ENCODE data around the gene MIF.
"Not testable (repeated sequence)": the region's sequence is repeated elsewhere in the genome, so short reads cannot be mapped to it uniquely, and the experiment has no call there.

The MIF gene

DNA sequence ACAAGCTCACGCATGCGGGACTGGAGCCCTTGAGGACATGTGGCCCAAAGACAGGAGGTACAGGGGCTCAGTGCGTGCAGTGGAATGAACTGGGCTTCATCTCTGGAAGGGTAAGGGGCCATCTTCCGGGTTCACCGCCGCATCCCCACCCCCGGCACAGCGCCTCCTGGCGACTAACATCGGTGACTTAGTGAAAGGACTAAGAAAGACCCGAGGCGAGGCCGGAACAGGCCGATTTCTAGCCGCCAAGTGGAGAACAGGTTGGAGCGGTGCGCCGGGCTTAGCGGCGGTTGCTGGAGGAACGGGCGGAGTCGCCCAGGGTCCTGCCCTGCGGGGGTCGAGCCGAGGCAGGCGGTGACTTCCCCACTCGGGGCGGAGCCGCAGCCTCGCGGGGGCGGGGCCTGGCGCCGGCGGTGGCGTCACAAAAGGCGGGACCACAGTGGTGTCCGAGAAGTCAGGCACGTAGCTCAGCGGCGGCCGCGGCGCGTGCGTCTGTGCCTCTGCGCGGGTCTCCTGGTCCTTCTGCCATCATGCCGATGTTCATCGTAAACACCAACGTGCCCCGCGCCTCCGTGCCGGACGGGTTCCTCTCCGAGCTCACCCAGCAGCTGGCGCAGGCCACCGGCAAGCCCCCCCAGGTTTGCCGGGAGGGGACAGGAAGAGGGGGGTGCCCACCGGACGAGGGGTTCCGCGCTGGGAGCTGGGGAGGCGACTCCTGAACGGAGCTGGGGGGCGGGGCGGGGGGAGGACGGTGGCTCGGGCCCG, at the start of gene MIF:
Gene MIF (plus strand): TSS at position 439 of the 765 bp plus-strand sequence. CDS start 92 bp downstream, at position 531.
- peak; percentile 95 to 97 for DNase-seq (ENCODE audit: low read depth in 2 of 2)

DNA sequence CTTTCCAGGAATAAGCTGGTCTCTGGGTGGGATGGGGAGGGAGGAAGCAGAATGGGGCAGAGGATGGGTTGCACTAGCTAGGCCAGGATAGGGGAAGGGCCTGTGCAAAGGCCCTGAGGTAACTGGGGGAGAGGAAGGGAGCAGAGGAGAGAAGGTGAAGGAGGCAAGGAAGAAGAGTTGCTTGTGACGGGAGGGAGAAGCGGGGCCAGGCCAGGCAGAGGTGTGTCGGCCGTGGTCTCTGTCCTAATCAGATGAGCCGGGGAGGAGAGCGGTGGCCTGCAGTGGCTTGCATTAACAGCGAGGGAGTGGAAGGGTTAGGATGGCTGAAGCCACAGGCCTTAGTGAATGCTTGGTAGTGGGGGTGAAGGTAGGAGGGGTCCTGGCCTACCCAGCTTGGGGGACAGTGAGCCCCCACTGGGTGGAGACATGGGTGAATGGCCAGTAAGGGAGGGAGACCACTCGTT, 49.4 kb upstream of the MIF start:
- no peak for DNase-seq (ENCODE audit: low read depth in 2 of 2)

DNA sequence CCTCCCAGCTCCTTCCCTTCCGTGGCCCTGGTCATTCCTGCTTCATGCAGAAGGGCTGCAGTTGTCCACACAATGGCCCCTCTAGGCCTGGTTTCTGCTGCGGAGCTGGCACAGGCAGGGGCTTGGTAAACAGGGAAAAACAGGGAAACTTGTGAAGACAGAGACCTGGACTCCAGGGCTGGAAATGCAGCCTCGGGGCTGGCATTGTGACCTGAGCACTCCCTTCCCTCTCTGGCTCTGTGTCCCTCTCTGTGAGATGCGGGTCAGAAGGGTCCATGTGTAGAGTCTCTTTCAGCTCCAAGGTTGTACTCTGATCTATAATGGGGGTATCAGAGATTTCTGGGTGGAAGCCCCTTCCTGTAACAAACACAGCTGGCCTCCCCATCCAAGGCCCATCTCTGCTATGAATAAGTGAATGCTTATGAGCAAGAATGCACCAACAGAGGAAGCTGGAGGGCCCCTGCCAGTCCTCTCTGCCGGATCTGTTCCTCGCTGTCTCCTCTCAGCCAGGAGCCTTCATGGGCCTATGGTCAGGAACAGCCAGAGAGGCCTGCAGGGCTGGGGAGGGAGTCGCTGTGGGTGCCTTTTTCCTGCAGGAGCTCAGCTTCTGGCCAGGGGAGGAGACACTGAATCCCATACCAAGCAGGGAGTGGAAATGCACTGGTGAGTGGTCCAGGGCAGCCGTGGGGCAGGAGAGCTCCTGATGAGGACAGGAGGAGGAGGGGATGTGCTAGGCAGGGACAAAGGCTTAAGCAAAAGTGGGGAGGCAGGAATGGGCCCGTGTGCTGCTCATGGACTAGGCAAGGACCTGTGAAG, 48.7 kb upstream of the MIF start:
- no peak for DNase-seq (ENCODE audit: low read depth in 2 of 2)

DNA sequence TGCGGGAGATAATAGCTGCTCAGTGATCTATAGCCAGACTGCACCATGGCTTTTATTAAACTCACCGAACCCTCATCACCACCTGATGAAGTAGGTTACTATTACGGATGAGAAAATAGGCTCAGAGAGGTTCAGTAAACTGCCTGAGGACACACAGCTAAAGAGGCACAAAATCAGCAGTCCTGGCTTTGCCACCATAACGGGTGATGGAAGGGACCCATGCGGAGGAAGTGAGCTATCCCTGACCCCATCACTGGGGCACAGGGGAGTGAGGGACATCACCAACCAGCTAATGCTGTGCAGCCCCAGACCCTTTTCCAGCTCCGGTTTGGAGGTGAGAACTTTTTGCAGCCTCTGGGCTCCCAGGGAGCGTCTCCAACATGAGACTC, 48.1 kb upstream of the MIF start:
- DNase-seq (ENCODE audit: low read depth in 2 of 2) = no peak

DNA sequence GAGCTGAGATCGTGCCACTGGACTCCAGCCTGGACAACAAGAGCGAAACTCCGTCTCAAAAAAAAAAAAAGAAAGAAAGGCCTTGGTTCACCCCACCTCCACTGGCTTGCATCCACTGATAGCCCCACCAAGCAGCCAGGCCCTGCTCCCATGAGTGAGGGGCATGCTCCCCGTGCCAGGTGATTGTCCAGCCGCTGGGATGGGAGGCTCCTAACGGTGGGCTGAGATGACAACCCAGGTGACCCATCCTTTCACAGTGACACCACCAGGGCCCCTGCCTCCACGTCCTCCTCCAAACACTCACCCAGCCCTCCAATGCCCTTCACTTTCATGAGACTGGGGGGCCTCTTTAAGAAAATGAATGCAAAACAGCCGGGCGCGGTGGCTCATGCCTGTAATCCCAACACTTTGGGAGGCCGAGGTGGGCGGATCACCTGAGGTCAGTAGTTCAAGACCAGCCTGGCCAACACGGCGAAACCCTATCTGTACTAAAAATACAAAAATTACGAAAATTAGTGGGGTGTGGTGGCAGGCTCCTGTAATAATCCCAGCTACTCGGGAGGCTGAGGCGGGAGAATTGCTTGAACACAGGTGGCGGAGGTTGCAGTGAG, 46.8 kb upstream of the MIF start:
- no peak for DNase-seq (ENCODE audit: low read depth in 2 of 2)

DNA sequence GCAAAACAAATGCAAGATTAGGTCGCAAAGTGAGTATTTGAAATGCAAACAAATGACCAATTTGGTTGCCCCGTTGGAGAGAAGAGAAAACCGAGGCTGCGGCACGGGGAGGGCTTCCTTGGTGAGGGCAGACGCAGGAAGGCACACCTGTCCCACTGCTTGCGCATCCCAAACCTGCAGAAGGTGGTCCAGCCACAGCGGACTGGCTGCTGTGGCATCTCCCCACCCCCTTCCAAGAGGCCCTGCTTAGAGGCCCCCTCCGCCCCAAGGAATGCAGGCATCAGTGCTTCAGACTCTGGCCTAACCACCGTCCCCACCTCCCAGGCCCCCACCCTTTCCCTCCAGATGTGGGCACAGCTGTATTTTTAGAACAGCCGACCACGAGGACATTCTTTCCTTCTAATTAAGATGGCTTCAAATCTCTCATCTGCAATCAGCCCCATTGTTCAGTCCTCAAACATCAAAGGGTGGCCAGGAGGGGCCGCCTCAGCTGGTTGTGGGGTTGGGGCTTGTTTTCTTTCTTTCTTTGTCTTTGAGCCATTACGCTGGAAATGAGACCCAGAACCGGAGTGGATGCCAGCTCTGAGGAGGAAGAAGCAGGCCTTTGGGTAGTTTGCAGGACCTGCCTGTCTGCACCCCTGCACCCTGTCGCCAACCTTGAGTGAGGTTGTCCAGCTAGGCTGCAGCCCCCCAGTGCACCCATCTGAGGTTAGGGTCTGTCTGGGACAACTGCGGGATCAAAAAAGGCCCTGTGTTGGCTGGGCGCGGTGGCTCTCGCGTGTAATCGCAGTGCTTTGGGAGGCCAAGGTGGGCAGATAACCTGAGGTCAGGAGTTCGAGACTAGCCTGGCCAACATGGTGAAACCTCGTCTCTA, 46.0 kb upstream of the MIF start:
- no peak for DNase-seq (ENCODE audit: low read depth in 2 of 2)

DNA sequence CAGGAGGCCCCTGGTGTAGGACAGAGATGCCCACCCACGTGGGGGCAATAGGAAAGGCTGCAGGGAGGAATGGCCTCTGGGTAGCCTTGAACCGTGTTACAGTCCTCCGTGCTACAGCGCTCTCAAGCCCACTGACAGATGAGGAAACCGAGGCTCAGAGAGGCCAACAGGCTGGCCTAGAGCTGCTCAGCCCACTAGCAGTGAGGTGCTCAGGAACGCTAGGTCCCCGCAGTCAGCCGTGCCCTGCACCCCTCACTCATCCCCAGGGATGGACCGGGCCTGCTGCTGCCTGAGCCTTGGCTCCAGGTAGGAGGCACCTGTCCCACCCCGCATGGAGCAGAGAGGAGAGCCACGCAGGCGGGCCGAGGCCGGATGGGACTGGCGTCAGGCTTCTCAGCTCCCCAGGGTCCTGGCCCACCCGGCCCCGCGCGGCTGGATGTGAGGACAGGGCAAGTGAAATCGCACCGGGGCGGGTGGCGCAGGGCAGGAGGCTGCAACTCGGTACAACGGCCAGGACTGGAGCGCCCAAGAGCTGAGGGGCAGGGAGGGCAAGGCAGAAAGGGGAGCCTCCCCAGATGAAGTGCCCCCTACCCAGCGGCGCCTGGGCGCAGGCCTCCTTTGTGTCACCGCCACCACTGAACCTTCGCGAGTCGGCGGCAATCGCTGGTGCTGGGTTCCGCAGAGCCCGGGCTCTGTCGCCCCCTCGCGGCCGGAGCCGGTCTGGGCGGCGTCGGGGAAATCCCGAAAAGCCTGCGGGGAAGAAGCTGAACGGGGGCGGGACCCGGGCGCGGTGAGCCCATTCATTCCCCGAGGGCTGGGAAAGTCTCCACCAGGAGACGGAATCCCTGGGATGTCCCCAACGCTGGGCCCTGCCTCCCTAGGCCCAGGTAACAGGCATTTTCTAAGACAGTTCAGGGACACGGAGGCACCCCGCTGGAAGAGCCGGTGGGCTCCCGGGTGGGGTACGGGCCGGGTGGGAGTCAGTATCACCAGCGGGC, 44.9 kb upstream of the MIF start:
- peak; percentile 83 to 85 for DNase-seq (ENCODE audit: low read depth in 2 of 2)

DNA sequence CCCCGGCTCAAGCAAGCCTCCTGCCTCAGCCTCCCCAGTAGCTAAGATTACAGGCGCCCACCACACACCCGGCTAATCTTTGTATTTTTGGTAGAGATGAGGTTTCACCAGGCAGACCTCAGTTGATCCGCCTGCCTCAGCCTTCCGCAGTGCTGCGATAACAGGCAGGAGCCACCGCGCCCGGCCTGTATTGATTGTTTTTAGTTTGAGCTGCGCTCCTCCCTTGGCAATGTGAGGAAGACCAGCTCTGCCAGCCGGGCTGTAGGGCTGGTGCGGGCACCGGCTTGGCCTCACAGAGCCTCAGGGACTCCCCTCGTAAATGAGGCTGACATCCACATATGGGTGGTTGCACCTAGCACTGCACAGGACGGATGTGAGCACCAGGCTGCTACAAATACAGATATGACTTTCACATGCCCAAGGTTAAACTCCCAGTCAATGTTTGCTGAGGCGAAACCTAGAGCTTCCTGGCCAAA, 44.0 kb upstream of the MIF start:
- no peak for DNase-seq (ENCODE audit: low read depth in 2 of 2)

DNA sequence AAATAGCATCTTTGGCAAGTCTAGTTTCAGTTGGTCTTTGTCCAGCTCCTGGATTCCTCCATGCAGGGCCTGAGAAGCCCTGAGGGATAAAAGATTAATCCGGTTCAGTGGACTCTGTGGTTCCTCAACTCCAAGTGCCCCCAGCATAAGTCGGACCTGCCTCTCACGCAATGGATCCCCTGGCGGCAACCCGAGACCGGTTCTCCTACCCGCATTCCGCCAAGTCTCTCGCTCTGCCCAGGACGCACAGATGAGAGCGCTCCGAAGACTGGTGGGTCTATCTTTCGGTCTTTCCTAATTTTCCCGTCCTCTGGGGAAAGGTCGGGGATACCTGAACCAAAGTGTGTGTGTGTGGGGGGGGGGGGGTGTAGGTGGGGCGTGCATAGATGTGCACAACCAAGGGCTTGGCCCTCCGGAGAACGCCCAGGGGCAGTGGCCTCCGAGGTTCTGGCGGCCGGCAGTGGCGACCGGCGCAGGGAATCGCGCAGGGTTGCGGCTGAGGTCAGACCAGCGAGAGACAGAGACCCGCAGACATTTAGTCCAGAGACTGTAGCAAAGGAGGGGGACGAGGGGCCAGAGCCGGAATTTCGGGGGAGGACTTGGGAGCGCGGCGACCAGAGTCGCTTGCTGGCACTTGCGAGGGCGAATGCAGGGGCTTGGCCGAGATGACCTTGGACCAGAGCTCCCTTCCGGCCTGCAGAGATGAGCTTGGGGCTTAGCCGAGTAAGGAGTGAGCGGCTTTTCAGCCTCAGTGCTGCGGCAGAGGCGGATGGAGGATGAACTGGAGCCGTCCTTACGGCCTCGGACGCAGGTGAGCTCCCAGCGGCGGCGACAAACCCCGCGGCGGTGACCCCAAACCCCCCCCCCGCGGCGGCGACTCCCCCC, 37.2 kb upstream of the MIF start:
- no peak for DNase-seq (ENCODE audit: low read depth in 2 of 2)

DNA sequence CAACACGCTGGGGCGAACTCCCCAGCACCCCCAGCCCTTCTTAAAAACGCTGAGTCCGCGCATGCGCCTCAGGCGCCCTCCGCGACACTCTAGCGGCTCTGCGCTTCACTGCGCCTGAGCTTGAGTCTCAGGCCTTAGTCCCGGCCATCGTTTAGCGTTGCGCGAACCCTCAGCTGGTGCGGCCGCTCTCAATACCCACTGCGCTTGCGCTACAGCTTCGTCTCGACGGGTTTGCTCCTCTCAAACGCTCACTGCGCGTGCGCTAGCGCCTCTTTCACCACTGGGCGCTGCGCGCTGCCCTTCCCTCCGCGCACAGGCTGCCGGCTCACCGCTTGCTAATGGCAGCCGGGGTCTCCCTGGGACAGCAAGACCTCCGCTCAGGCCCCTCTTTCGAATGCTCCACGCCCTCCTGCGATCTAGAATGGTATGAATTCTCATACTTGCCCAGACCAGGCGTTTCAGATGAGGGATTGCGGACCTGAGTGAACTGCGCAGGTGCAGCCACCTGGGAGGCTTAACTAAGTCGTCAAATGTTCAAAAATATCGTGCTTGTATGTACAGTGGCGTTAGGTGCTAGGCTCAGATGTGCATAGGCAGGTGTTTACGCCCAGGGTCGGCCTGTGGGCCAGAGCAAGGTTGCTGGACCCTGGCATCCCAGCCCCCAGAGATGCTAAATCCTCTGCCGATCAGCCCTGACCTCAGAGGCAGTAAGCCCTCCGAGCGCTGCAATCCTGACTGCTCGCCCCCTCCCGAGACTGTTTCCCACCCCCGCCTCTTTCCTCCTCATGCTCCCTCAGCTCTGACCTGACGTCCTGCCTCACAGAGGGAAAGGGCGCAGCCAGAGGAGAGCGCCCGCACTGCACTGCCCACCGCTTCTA, 36.3 kb upstream of the MIF start, which contains the start of gene SLC2A11:
Gene SLC2A11 (plus strand): TSS at position 270 of the 878 bp plus-strand sequence. CDS start 125 bp downstream, at position 395.
- DNase-seq (ENCODE audit: low read depth in 2 of 2) = peak; percentile 85 to 92

DNA sequence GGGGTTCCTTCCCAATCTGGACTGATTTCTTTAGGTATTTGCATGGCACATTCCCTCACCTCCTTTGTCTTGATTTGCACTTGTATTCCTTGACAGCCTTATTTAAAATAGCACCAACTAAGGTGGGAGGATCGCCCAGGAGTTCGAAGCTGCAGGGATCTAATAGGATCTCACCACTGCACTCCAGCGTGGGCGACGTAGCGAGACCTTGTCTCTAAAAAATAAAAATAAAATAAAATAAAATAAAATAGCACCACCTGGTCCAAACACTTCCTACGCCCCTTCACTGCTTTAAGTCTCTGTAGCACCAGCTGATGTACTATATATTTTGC, 35.7 kb upstream of the MIF start:
- no peak for DNase-seq (ENCODE audit: low read depth in 2 of 2)

DNA sequence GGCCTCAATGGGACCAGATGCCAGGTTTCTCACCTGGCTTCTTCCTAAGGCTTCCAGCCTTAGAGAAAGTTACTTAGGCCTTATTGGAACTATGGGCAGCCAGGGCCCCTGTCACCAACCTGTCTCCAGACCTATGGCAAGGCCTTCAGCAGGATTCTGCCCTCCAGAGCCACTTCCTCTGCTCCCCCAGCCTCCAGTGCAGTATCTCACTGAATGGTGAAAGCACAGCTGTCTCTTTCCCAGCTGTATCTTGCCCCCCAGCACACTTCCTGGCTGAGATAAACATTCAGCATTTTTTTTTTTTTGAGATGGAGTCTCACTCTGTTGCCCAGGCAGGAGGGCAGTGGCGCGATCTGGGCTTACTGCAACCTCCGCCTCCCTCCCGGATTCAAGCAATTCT, 35.0 kb upstream of the MIF start:
- DNase-seq (ENCODE audit: low read depth in 2 of 2) = no peak

DNA sequence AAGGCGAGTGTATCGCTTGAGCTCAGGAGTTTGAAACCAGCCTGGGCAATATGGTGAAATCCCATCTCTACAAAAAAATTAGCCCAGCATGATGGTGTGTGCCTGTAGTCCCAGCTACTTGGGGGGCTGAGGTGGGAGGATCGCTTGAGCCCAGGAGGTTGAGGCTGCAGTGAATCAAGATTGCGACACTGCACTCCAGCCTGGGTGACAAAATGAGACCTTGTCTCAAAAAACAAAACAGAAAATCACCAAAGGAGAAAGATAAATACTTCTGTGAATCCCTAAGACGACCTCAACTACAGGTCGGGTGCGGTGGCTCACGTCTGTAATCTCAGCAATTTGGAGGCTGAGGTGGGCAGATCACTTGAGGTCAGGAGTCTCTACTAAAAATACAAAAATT, 34.0 kb upstream of the MIF start:
- not testable (repeated sequence) for DNase-seq (ENCODE audit: low read depth in 2 of 2)

DNA sequence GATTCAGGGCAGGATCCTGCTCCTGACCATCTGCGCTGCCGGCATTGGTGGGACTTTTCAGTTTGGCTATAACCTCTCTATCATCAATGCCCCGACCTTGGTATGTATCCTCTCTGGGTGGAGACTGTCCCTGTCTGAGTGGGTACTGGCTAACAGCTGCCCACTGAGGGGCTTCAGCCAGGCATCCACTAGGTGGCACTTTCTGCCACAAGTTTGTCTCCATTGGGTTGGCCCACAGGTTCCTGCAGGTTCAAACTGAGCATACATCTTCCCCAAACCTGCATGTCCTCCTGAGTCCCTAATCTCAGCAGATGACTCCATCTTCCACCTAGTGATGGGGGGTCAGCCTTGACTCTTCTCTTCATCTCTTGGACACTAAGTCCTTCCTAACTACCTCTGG, 32.1 kb upstream of the MIF start:
- no peak for DNase-seq (ENCODE audit: low read depth in 2 of 2)

DNA sequence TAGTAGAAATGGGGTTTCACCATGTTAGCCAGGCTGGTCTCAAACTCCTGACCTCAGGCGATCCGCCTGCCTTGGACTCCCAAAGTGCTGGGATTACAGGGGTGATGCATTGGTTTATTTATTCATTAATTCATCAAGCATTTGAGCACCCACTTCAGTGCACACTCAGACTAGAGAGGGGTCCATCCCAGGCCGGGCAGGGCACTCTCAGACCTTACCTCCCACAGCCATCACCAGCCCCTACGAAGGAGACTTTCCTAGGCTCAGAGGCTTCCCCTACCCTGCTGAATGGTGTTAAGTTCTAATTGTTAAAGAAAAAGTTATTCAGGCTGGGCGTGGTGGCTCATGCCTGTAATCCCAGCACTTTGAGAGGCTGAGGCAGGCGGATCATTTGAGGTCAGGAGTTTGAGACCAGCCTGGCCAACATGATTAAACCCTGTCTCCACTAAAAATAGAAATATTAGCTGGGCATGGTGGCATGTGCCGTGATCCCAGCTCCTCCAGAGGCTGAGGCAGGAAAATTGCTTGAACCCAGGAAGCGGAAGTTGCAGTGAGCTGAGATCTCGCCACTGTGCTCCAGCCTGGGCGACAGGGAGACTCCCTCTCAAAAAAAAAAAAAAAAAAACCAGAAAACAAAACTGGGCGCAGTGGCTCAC, 29.6 kb upstream of the MIF start:
- DNase-seq (ENCODE audit: low read depth in 2 of 2) = not testable (repeated sequence)

DNA sequence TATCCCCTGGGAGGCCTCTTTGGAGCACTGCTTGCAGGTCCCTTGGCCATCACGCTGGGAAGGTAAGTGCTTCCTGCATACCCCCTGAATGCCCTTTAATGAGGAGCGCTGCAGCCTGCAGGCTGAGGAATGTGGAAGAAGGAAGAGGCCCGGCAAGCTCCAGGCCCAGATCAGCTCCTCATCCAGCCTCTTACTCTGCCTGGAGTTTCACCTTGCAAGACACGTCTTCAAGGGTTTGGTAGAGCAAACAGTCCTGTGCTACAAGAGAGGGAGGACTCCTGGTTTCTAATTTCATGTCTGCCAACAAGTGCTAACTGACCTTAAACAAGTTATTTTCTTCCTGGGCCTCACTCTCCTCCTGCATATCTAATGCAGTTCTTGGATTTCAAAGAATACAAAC, 25.6 kb upstream of the MIF start:
- no peak for DNase-seq (ENCODE audit: low read depth in 2 of 2)

DNA sequence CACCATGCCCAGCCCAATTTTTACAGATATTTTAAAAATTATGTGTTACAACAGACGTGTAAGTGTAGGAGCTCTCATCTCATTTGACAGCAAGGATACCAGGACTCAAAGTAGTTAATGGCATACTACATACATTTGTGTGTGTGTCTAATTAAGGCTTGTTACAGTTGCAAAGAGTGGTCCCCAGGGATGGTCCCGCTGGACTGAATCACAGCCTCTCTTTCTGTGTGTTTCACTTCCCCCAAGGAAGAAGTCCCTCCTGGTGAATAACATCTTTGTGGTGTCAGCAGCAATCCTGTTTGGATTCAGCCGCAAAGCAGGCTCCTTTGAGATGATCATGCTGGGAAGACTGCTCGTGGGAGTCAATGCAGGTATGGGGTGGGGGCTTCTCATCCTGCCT, 19.3 kb upstream of the MIF start:
- DNase-seq (ENCODE audit: low read depth in 2 of 2) = no peak

DNA sequence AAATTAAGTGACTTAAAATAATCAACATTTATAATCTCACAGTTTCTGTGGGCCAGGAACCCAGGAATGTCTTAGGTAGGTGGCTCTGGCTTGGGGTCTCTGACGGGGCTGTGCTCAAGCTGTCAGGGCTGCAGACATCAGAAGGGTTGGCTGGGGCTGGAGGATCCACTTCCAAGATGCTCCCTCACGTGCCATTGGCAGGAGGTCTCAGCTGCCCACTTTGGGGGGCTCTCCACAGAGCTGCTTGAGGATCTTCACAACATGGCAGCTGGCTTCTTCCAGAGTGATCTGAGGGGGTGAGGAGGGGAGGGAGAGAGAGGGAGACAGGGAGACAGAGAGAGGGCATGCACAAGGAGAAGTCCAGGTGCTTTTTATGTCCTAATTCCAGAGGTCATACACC, 18.4 kb upstream of the MIF start:
- no peak for DNase-seq (ENCODE audit: low read depth in 2 of 2)
